Heart left ventricle (tissue), 16 donors: Measurements from ENCODE around the gene CLMN. TPM values are rescaled to one million over a fixed set of nuclear protein-coding genes. Genes with fewer than 3 reads are reported as not detected.

ENCODE experiments used
- ATAC-seq, 4 donors: fragments of 200-7000 bp; cut with Tn5 transposase; one replicate each; pipeline ENCODE4 v1.9.1; 2020 to 2022; ENCODE audit warnings: moderate library complexity in 4 of 4, mild to moderate bottlenecking in 3 of 4, moderate number of reproducible peaks in 1 of 4
- DNase-seq, 5 donors: peaks; one replicate each; pipeline ENCODE4 v3.0.0-alpha.2; 2020
- H3K27ac ChIP-seq, 12 donors: fragments of 200-600 bp; sonication (generic) in 4 of 12; one replicate each; pipeline versions ENCODE4 v1.5.0 to v1.8.0; 2016 to 2022; ENCODE audit warnings: mild to moderate bottlenecking in 2 of 12
- H3K27me3 ChIP-seq, 9 donors: fragments of 200-600 bp; sonication (generic) in 2 of 9; one replicate each; pipeline versions ENCODE4 v1.5.1 to v1.8.0; 2016 to 2022; ENCODE audit warnings: mild to moderate bottlenecking in 3 of 9
- H3K36me3 ChIP-seq, 9 donors: fragments of 200-600 bp; sonication (generic) in 2 of 9; one replicate each; pipeline versions ENCODE4 v1.5.0 to v1.8.0; 2018 to 2022; ENCODE audit warnings: mild to moderate bottlenecking in 2 of 9
- H3K4me1 ChIP-seq, 12 donors: fragments of 200-600 bp; sonication (generic) in 4 of 12; one replicate each; pipeline versions ENCODE4 v1.5.0 to v1.8.0; 2016 to 2022; ENCODE audit warnings: mild to moderate bottlenecking in 3 of 12
- H3K4me3 ChIP-seq, 12 donors: fragments of 200-600 bp; sonication (generic) in 4 of 12; one replicate each; pipeline versions ENCODE4 v1.5.0 to v1.8.0; 2017 to 2022; ENCODE audit warnings: mild to moderate bottlenecking in 9 of 12, moderate library complexity in 4 of 12
- H3K9me3 ChIP-seq, 12 donors: fragments of 200-600 bp; sonication (generic) in 4 of 12; one replicate each; pipeline versions ENCODE4 v1.5.0 to v1.8.0; 2016 to 2022; ENCODE audit warnings: mild to moderate bottlenecking in 1 of 12
- POLR2A ChIP-seq, 2 donors: fragments of 450-650 bp; IDR thresholded peaks; one replicate each; pipeline ENCODE4 v1.6.1; 2017; ENCODE audit warnings: antibody characterized with exemption in 2 of 2, mild to moderate bottlenecking in 2 of 2, moderate library complexity in 2 of 2
- WGBS, 4 donors: extraction: QIAGEN DNeasy Blood & Tissue Kit in 2 of 4; methylation state at CpG; one replicate each; pipeline versions ENCODE4 v1.1.5 to v1.1.7; 2013 to 2018; 5-methylcytosine and 5-hydroxymethylcytosine counted together
- intact Hi-C, 10 donors: fragments of 100-400 bp; cut with DNase I; formaldehyde crosslinking; loops; one replicate each; pipeline versions ENCODE4 v1.11.1 to v1.14.2; 2022
- polyA plus RNA-seq, 2 donors: library from polyadenylated mRNA; stranded (reverse); fragments of 200-250 nt; gene quantifications; one replicate each; pipeline ENCODE4 v1.2.3, GENCODE V29; 2013
- total RNA-seq, 9 donors: library from RNA; depleted of rRNA in 2 of 9; stranded (reverse); fragments of >200 nt in 2 of 9; fragmentation: NEBNext Ultra II Directional in 3 of 9; extraction: Animal tissue kit (Norgen Biotek cat#: 25700) in 3 of 9; gene quantifications; one replicate each; pipeline versions ENCODE4 v1.1.0 to v1.2.4, GENCODE V29; 2016 to 2023
- TF ChIP-seq, protein P1 (sequence below), 12 donors: fragments of 200-600 bp; sonication (generic) in 4 of 12; IDR thresholded peaks; one replicate each; pipeline versions ENCODE4 v1.5.0 to v1.8.0; 2018 to 2022; ENCODE audit warnings: antibody characterized with exemption in 12 of 12, mild to moderate bottlenecking in 5 of 12
- donor health status: ischemic (EF 13 %, LVEDD 7.1; RV severe dilation, severe dysfunction).
- donor health status: healthy with polysubstance abuse.
- donor health status: DM: no; HTN: yes; CAD: no.
- donor health status: DM: no; HTN: no; CAD: no.
- donor health status: ischemic (EF 25% LVEDD 6.9; RV normal size, moderate dysfunction).
- donor health status: ischemic (EF 25% LVEDD 5.7; RV mildly dilated, moderate dysfunction).
- donor health status: healthy.
- donor health status: DM: yes; HTN: yes; CAD: no.
- donor health status: ischemic (EF 35%, LVEDD 5.7; RV mildly dilated, moderate dysfunction).
- donor health status: nonischemic (EF 11% LVEDD 7.7; RV severe dilation, severe dysfunction).
- donor health status: DM: yes; HTN: yes; CAD: no.
- donor health status: PGD.
- donor health status: ischemic (EF 29% LVEDD 5.4; RV normal size, mild dysfunction).
- donor health status: nonischemic (EF 23%, LVEDD 6.1; RV moderate dilation, normal function).

The CLMN gene
- total and polyA plus RNA-seq, 11 donors: 3.1 to 10.2 (median 6.7) TPM

- H3K4me3 ChIP-seq: no peak overlapping the region
- H3K27ac ChIP-seq: no peak overlapping the region
- peaks cover 0 to 7% (median 0%) of the 10 kb centered on the region in 12 donors for H3K4me1 ChIP-seq
- intact Hi-C loops: loop anchor here in 5 of 10 donors (5.0 to 10.0 kb wide), 5 partner anchors 95 to 515 kb away; no protein-coding TSS in a partner anchor
- TF ChIP-seq, protein P1, sequence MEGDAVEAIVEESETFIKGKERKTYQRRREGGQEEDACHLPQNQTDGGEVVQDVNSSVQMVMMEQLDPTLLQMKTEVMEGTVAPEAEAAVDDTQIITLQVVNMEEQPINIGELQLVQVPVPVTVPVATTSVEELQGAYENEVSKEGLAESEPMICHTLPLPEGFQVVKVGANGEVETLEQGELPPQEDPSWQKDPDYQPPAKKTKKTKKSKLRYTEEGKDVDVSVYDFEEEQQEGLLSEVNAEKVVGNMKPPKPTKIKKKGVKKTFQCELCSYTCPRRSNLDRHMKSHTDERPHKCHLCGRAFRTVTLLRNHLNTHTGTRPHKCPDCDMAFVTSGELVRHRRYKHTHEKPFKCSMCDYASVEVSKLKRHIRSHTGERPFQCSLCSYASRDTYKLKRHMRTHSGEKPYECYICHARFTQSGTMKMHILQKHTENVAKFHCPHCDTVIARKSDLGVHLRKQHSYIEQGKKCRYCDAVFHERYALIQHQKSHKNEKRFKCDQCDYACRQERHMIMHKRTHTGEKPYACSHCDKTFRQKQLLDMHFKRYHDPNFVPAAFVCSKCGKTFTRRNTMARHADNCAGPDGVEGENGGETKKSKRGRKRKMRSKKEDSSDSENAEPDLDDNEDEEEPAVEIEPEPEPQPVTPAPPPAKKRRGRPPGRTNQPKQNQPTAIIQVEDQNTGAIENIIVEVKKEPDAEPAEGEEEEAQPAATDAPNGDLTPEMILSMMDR (IDR thresholded peaks at IDR 0.05): no peak
- peaks cover 0 to 8% (median under 1%) of the 10 kb centered on the region in 12 donors for H3K9me3 ChIP-seq
- ATAC-seq: no peak
- peaks cover 0 to 28% (median 14%) of the 10 kb centered on the region in 9 donors for H3K36me3 ChIP-seq
- peaks cover 0 to 36% (median 0%) of the 10 kb centered on the region in 9 donors for H3K27me3 ChIP-seq
- WGBS, 4 donors: 64 to 79% (median 74%) methylated on average over 8 of the region's 8 CpGs
- no peak for DNase-seq
These were observed 120.3 kb downstream of the CLMN start for GRCh38 chr14:95199298-95199983.

GRCh38 chr14:95198320-95198719 is 121.4 kb downstream of the CLMN start:
- WGBS, 4 donors: 85 to 95% (median 91%) methylated on average over 9 of the region's 9 CpGs
- intact Hi-C loops: loop anchor here in 5 of 10 donors (5.0 to 10.0 kb wide), 5 partner anchors 94 to 514 kb away; no protein-coding TSS in a partner anchor
- Histone ChIP-seq H3K27me3 (peaks cover 0 to 31% (median 0%) of the 10 kb centered on the region in 9 donors), H3K9me3 (peaks cover 0 to 5% (median 0%) of the 10 kb centered on the region in 12 donors), H3K27ac (no peak overlapping the region), H3K4me1 (peaks cover 0 to 7% (median 0%) of the 10 kb centered on the region in 12 donors), H3K4me3 (no peak overlapping the region), H3K36me3 (peaks cover 0 to 22% (median 3%) of the 10 kb centered on the region in 9 donors)
- no peak for ATAC-seq
- no peak for TF ChIP-seq POLR2A (IDR thresholded peaks at IDR 0.05)
- DNase-seq: no peak

DNA sequence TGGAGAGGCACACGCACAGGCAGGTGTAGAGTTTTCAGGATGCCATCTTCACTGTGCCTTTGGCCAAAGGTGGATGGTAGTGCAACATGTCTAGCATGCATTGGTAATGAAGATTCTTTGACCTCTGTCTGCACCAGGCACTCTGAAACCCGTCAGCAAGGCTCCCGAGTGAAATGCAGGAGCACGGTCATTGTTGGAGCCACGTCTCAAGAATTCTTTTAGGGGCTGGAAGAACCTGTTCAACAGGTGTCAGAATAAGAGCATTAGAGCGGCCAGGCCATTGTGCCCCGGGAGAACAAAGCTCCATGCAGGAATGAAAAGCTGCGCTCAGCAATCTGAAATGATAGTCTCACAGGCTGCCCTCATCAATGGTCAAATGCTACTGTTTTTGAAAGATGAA is 122.2 kb downstream of the CLMN start:
- intact Hi-C loops: loop anchor here in 5 of 10 donors (5.0 to 10.0 kb wide), 5 partner anchors 93 to 513 kb away; no protein-coding TSS in a partner anchor
- TF ChIP-seq, protein P1 (IDR thresholded peaks at IDR 0.05): no peak
- TF ChIP-seq POLR2A (IDR thresholded peaks at IDR 0.05): no peak

GRCh38 chr14:95196826-95197545 is 122.7 kb downstream of the CLMN start:
- intact Hi-C loops: loop anchor here in 5 of 10 donors (5.0 to 10.0 kb wide), 5 partner anchors 92 to 512 kb away; no protein-coding TSS in a partner anchor
- H3K9me3 ChIP-seq: no peaks in the 10 kb centered on the region
- H3K4me3 ChIP-seq: no peak overlapping the region
- ATAC-seq (no peak), DNase-seq (no peak)
- H3K27ac ChIP-seq: no peak overlapping the region
- TF ChIP-seq, protein P1 (IDR thresholded peaks at IDR 0.05): no peak
- no peak for TF ChIP-seq POLR2A (IDR thresholded peaks at IDR 0.05)
- peaks cover 0 to 23% (median 0%) of the 10 kb centered on the region in 9 donors for H3K27me3 ChIP-seq
- 82 to 87% (median 83%) methylated on average over 2 of the region's 2 CpGs for WGBS, 4 donors
- peaks cover 0 to 7% (median 0%) of the 10 kb centered on the region in 12 donors for H3K4me1 ChIP-seq
- peaks cover 0 to 13% (median 0%) of the 10 kb centered on the region in 9 donors for H3K36me3 ChIP-seq

More for the DNA sequence above, 122.2 kb downstream of the CLMN start:
- Histone ChIP-seq H3K27me3 (peaks cover 0 to 26% (median 0%) of the 10 kb centered on the region in 9 donors), H3K4me1 (peaks cover 0 to 7% (median 0%) of the 10 kb centered on the region in 12 donors), H3K9me3 (no peaks in the 10 kb centered on the region), H3K27ac (no peak overlapping the region), H3K36me3 (peaks cover 0 to 16% (median under 1%) of the 10 kb centered on the region in 9 donors), H3K4me3 (no peak overlapping the region)
- DNase-seq (no peak), ATAC-seq (no peak)
- 72 to 84% (median 77%) methylated on average over 8 of the region's 8 CpGs for whole genome bisulfite sequencing, 4 donors
